ENCODE data around the gene NANOS1.

NANOS1 gene

GRCh38 chr10:118997379-118997778 is 32.1 kb upstream of the NANOS1 start:
- no peak for TF ChIP-seq GATA2 (IDR thresholded peaks at IDR 0.05; ENCODE audit: low read depth, low read length)
- no peak for TF ChIP-seq GATA3 (IDR thresholded peaks at IDR 0.05; ENCODE audit: low read depth, low read length)

- TF ChIP-seq GATA2 (IDR thresholded peaks at IDR 0.05; ENCODE audit: low read depth, low read length) (no peak), GATA3 (IDR thresholded peaks at IDR 0.05; ENCODE audit: low read depth, low read length) (no peak)
Observed at GRCh38 chr10:118998183-118998582, 31.3 kb upstream of the NANOS1 start.

- TF ChIP-seq GATA3 (IDR thresholded peaks at IDR 0.05; ENCODE audit: low read depth, low read length) (no peak), GATA2 (IDR thresholded peaks at IDR 0.05; ENCODE audit: low read depth, low read length) (no peak)
Observed at GRCh38 chr10:119001717-119002500, 27.6 kb upstream of the NANOS1 start.

GRCh38 chr10:119003572-119004289 is 25.8 kb upstream of the NANOS1 start:
- TF ChIP-seq GATA2 (IDR thresholded peaks at IDR 0.05; ENCODE audit: low read depth, low read length) (no peak), GATA3 (IDR thresholded peaks at IDR 0.05; ENCODE audit: low read depth, low read length) (no peak)

GRCh38 chr10:119005362-119006043 is 24.0 kb upstream of the NANOS1 start:
- TF ChIP-seq GATA3 (IDR thresholded peaks at IDR 0.05; ENCODE audit: low read depth, low read length) (no peak), GATA2 (IDR thresholded peaks at IDR 0.05; ENCODE audit: low read depth, low read length) (no peak)

- no peak; the same call in 1 of the 2 replicates for TF ChIP-seq GATA3 (IDR thresholded peaks at IDR 0.05; ENCODE audit: low read depth, low read length)
- TF ChIP-seq GATA2 (IDR thresholded peaks at IDR 0.05; ENCODE audit: low read depth, low read length): peak; percentile 88
Observed at GRCh38 chr10:119006451-119007210, 22.9 kb upstream of the NANOS1 start.

- TF ChIP-seq GATA2 (IDR thresholded peaks at IDR 0.05; ENCODE audit: low read depth, low read length) (no peak), GATA3 (IDR thresholded peaks at IDR 0.05; ENCODE audit: low read depth, low read length) (peak; percentile 79)
Observed at GRCh38 chr10:119007211-119007574, 22.3 kb upstream of the NANOS1 start.

GRCh38 chr10:119020627-119020946 is 8.9 kb upstream of the NANOS1 start:
- no peak for TF ChIP-seq GATA2 (IDR thresholded peaks at IDR 0.05; ENCODE audit: low read depth, low read length)
- no peak for TF ChIP-seq GATA3 (IDR thresholded peaks at IDR 0.05; ENCODE audit: low read depth, low read length)

- TF ChIP-seq GATA2 (IDR thresholded peaks at IDR 0.05; ENCODE audit: low read depth, low read length) (peak; percentile 98), GATA3 (IDR thresholded peaks at IDR 0.05; ENCODE audit: low read depth, low read length) (peak; percentile 96)
Observed at GRCh38 chr10:119022846-119023552, 6.5 kb upstream of the NANOS1 start.

GRCh38 chr10:119023553-119023868 is 6.0 kb upstream of the NANOS1 start:
- TF ChIP-seq GATA3 (IDR thresholded peaks at IDR 0.05; ENCODE audit: low read depth, low read length): no peak
- TF ChIP-seq GATA2 (IDR thresholded peaks at IDR 0.05; ENCODE audit: low read depth, low read length): no peak

- no peak for TF ChIP-seq GATA2 (IDR thresholded peaks at IDR 0.05; ENCODE audit: low read depth, low read length)
- no peak for TF ChIP-seq GATA3 (IDR thresholded peaks at IDR 0.05; ENCODE audit: low read depth, low read length)
Observed at GRCh38 chr10:119024882-119025281, 4.6 kb upstream of the NANOS1 start.

- TF ChIP-seq GATA3 (IDR thresholded peaks at IDR 0.05; ENCODE audit: low read depth, low read length) (no peak), GATA2 (IDR thresholded peaks at IDR 0.05; ENCODE audit: low read depth, low read length) (no peak)
Observed at GRCh38 chr10:119025336-119025735, 4.2 kb upstream of the NANOS1 start.

GRCh38 chr10:119025776-119026175 is 3.7 kb upstream of the NANOS1 start:
- TF ChIP-seq GATA3 (IDR thresholded peaks at IDR 0.05; ENCODE audit: low read depth, low read length) (no peak), GATA2 (IDR thresholded peaks at IDR 0.05; ENCODE audit: low read depth, low read length) (no peak)

All from SH-SY5Y (cell line).